GM12801 (cell line): ENCODE results near the gene MAP1LC3C.

ENCODE experiments used
- CTCF ChIP-seq: IDR thresholded peaks from one replicate; pipeline ENCODE4 v1.5.1; 2011; ENCODE audit warnings: control low read depth; ENCODE audit not compliant: insufficient read length; ENCODE audit errors: extremely low read depth

Gene MAP1LC3C

DNA sequence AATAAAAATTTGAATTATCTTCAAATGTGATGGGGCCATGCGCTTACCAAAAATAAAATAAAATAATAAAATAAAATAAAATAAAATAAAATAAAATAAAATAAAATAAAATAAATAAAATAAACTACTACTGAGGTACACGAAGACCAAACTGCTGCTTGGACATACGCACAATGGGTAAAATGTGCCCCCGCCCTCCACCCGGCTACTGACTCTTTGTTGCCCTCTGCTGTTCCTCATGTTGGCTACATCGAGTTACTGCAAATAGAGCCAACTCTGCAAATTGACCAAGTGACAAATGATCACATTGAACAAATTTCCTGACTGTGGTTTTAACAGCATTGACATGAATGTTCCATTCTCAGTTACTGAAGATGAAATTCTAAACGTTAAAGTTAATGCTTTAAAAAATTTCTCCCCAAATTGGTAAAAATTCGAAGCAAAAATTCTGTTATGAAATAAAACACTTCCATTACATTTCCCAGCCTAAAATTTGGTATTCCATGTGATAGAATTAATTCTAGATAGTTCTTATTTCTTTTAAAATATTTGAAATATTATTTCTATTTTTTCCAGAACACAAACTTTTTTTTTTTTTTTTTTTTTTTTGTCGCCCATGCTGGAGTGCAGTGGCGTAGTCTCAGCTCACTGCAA lies 18.8 kb upstream of the MAP1LC3C start:
- TF ChIP-seq CTCF = no peak

DNA sequence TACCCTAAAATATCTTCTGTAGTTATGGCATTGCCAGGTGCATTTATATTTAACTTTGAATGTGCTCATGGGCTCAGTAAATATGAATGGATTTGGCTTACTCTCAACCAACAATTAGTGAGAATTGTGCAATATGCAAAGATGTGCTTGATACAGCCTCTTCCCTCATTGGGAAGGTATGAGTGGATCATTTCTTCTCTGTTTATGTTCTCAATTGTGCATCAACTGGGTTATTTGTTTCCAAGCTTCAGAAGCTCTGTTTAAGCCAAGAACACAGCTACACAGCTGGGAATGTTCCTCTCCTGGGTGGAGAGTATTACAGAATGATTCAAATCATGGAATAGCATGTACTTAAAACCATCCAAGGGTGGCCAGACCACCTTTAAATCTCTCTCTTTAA lies 17.6 kb upstream of the MAP1LC3C start:
- TF ChIP-seq CTCF = no peak

GRCh38 chr1:242011894-242012660 lies 13.2 kb upstream of the MAP1LC3C start:
- TF ChIP-seq CTCF = no peak

- no peak for TF ChIP-seq CTCF
These were observed 10.1 kb upstream of the MAP1LC3C start for GRCh38 chr1:242008826-242009495.

DNA sequence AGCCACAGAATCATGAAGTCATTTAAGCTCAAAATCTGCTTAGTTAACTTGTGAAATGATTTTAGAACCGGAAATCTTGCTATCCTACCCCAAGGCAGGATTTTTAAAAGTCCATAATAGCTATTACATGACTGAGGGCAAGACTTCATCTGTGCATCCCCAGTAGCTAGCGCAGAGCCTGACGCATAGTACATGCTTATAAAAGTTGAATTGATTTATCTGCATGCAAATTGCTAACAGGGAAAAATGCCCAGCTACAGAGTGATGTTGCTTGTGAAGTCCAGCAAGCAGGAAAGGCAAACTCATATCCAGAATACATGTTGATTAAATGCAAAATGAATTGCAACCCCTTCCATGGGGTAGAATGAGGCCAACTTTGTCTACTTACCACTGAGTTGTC lies 8.1 kb upstream of the MAP1LC3C start:
- TF ChIP-seq CTCF = no peak

DNA sequence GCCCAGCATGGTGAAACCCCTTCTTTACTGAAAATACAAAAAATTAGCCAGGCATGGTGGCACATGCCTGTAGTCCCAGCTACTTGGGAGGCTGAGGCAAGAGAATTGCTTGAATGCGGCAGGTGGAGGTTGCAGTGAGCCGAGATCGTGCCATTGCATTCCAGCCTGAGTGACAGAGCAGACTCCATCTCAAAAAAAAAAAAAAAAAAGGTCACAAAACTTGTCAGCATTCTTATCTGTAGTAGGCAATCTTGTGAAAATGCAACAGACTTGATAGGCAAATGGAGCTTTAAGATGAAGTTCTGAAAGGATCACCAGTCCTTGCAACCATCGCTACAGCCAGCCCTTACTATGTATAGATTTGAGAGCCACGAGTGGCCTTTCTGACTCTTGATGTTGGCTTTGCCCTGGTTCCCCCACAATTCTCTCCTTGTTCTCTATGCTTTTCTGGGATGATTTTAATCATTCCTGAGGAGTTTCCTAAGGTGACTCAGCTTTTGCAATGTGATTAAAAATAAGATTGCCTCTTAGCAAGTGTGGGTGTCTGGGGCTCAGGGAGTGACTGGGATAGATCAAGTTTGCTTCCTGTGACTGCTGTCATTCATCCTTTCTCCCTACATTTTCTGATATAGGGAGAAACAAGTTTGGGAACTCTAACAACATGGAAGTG lies 7.1 kb upstream of the MAP1LC3C start:
- no peak for TF ChIP-seq CTCF
